ENCODE measurements around the gene TGM6. TPM values are rescaled to one million over a fixed set of nuclear protein-coding genes. Genes with fewer than 3 reads are reported as not detected.
"Not testable (repeated sequence)": the region's sequence is repeated elsewhere in the genome, so short reads cannot be mapped to it uniquely, and the experiment has no call there.

TGM6 gene
- polyA plus RNA-seq, 1 donor from 2014 or later = not detected

GRCh38 chr20:2405693-2406065 is 25.0 kb downstream of the TGM6 start:
- Histone ChIP-seq H2AFZ (ENCODE audit: low read depth, low read length) (no peak overlapping the region), H3F3A (ENCODE audit: insufficient read depth, low read length, poor library complexity, severe bottlenecking) (no peaks in the 10 kb centered on the region), H3K79me2 (replicated peaks; ENCODE audit: insufficient read depth, low read length) (no peaks in the 10 kb centered on the region)

DNA sequence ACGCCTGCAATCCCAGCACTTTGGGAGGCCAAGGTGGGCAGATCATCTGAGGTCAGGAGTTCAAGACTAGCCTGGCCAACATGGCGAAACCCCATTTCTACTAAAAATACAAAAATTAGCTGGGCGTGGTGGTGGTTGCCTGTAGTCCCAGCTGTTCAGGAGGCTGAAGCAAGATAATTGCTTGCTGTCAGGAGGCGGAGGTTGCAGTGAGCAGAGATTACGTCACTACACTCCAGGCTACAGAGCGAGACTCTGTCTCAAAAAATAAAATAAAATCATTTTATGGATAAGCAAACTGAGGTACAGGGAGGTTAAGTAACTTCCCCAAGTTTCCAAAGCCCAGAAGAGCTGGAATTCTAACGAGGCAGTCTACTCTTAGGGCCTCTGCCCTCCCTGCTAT is 26.7 kb downstream of the TGM6 start:
- not testable (repeated sequence) for H3K79me2 ChIP-seq (replicated peaks; ENCODE audit: insufficient read depth, low read length); H3K9me3 ChIP-seq (ENCODE audit: low read length); H4K20me1 ChIP-seq (ENCODE audit: insufficient read depth); H3K4me3 ChIP-seq (ENCODE audit: low read length); H3K27ac ChIP-seq (ENCODE audit: low read length); H3K36me3 ChIP-seq (ENCODE audit: insufficient read depth, low read length); H3K9ac ChIP-seq (ENCODE audit: low read length); H3K4me2 ChIP-seq (ENCODE audit: low read length); H3K9me2 ChIP-seq (ENCODE audit: insufficient read depth, low read length); H3K27me3 ChIP-seq (ENCODE audit: insufficient read depth, low read depth, low read length); H2AFZ ChIP-seq (ENCODE audit: low read depth, low read length); H3F3A ChIP-seq (ENCODE audit: insufficient read depth, low read length, poor library complexity, severe bottlenecking)

More at GRCh38 chr20:2405693-2406065, 25.0 kb downstream of the TGM6 start:
- H3K4me3 ChIP-seq (ENCODE audit: low read length) = no peak overlapping the region
- H3K9me3 ChIP-seq (ENCODE audit: low read length) = no peaks in the 10 kb centered on the region
- H3K9ac ChIP-seq (ENCODE audit: low read length) = no peak overlapping the region
- H3K4me2 ChIP-seq (ENCODE audit: low read length) = no peak overlapping the region
- no peaks in the 10 kb centered on the region for H4K20me1 ChIP-seq (ENCODE audit: insufficient read depth)
- H3K27me3 ChIP-seq (ENCODE audit: insufficient read depth, low read depth, low read length) = no peaks in the 10 kb centered on the region
- no peak for TF ChIP-seq REST (IDR thresholded peaks at IDR 0.05; ENCODE audit: borderline replicate concordance)
- TF ChIP-seq EP300 (conservative IDR thresholded peaks at IDR 0.05; ENCODE audit: poor library complexity, severe bottlenecking) = no peak
- TF ChIP-seq SMC3 (conservative IDR thresholded peaks at IDR 0.05; ENCODE audit: poor library complexity) = no peak
- TF ChIP-seq, protein P1, sequence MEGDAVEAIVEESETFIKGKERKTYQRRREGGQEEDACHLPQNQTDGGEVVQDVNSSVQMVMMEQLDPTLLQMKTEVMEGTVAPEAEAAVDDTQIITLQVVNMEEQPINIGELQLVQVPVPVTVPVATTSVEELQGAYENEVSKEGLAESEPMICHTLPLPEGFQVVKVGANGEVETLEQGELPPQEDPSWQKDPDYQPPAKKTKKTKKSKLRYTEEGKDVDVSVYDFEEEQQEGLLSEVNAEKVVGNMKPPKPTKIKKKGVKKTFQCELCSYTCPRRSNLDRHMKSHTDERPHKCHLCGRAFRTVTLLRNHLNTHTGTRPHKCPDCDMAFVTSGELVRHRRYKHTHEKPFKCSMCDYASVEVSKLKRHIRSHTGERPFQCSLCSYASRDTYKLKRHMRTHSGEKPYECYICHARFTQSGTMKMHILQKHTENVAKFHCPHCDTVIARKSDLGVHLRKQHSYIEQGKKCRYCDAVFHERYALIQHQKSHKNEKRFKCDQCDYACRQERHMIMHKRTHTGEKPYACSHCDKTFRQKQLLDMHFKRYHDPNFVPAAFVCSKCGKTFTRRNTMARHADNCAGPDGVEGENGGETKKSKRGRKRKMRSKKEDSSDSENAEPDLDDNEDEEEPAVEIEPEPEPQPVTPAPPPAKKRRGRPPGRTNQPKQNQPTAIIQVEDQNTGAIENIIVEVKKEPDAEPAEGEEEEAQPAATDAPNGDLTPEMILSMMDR (IDR thresholded peaks at IDR 0.05; ENCODE audit: poor library complexity, severe bottlenecking) = no peak
- no peak for TF ChIP-seq POLR2AphosphoS5 (IDR thresholded peaks at IDR 0.05)
- no peak for TF ChIP-seq TAF1 (IDR thresholded peaks at IDR 0.05; ENCODE audit: low read depth)
- TF ChIP-seq MXI1 (conservative IDR thresholded peaks at IDR 0.05; ENCODE audit: poor library complexity, severe bottlenecking) = no peak
- no peak for TF ChIP-seq EZH2 (IDR thresholded peaks at IDR 0.05; ENCODE audit: borderline replicate concordance, insufficient read depth, low read length, poor library complexity, severe bottlenecking)
- no peak for TF ChIP-seq RAD21 (conservative IDR thresholded peaks at IDR 0.05)
- no peaks in the 10 kb centered on the region for H3K36me3 ChIP-seq (ENCODE audit: insufficient read depth, low read length)
- no peaks in the 10 kb centered on the region for H3K9me2 ChIP-seq (ENCODE audit: insufficient read depth, low read length)
- no peak overlapping the region for H3K27ac ChIP-seq (ENCODE audit: low read length)

DNA sequence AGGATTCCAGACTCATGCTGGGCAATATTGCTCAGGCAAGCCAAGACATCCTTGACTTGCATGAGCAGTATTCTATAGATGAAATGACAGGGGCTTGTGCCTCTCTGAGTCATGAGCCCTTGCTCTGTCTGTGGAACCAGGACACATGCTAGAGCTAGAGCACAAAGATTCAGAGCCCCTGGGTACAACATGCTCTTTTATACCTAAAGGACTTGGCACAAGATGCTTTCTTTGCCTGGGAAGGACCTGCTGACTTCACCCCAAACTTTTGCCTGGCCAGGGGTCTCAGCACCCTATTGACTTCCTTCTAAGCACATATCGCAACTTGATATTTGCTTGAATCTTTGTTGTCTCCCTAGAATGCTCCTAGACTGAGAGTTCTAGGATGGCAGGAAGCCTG is 27.4 kb downstream of the TGM6 start:
- no peak overlapping the region for H3K9ac ChIP-seq (ENCODE audit: low read length)
- no peak overlapping the region for H3K4me2 ChIP-seq (ENCODE audit: low read length)
- H3K9me2 ChIP-seq (ENCODE audit: insufficient read depth, low read length) = no peaks in the 10 kb centered on the region
- H3K79me2 ChIP-seq (replicated peaks; ENCODE audit: insufficient read depth, low read length) = no peaks in the 10 kb centered on the region
- H3F3A ChIP-seq (ENCODE audit: insufficient read depth, low read length, poor library complexity, severe bottlenecking) = no peaks in the 10 kb centered on the region
- H2AFZ ChIP-seq (ENCODE audit: low read depth, low read length) = no peak overlapping the region
- no peaks in the 10 kb centered on the region for H4K20me1 ChIP-seq (ENCODE audit: insufficient read depth)
- no peaks in the 10 kb centered on the region for H3K9me3 ChIP-seq (ENCODE audit: low read length)
- TF ChIP-seq REST (IDR thresholded peaks at IDR 0.05; ENCODE audit: borderline replicate concordance) (no peak), EP300 (conservative IDR thresholded peaks at IDR 0.05; ENCODE audit: poor library complexity, severe bottlenecking) (no peak), EZH2 (IDR thresholded peaks at IDR 0.05; ENCODE audit: borderline replicate concordance, insufficient read depth, low read length, poor library complexity, severe bottlenecking) (no peak), TAF1 (IDR thresholded peaks at IDR 0.05; ENCODE audit: low read depth) (no peak), POLR2AphosphoS5 (IDR thresholded peaks at IDR 0.05) (no peak), RAD21 (conservative IDR thresholded peaks at IDR 0.05) (no peak), SMC3 (conservative IDR thresholded peaks at IDR 0.05; ENCODE audit: poor library complexity) (no peak), MXI1 (conservative IDR thresholded peaks at IDR 0.05; ENCODE audit: poor library complexity, severe bottlenecking) (no peak)
- TF ChIP-seq, protein P1 (IDR thresholded peaks at IDR 0.05; ENCODE audit: poor library complexity, severe bottlenecking) = no peak
- H3K4me3 ChIP-seq (ENCODE audit: low read length) = no peak overlapping the region
- no peaks in the 10 kb centered on the region for H3K27me3 ChIP-seq (ENCODE audit: insufficient read depth, low read depth, low read length)
- H3K27ac ChIP-seq (ENCODE audit: low read length) = no peak overlapping the region
- no peaks in the 10 kb centered on the region for H3K36me3 ChIP-seq (ENCODE audit: insufficient read depth, low read length)
